HG02840 (cell line): ENCODE results near the gene TCF12.

Experiments
- ATAC-seq: cut with Tn5 transposase; IDR thresholded peaks from one replicate; pipeline ENCODE4 v1.9.1; 2021; ENCODE audit warnings: mild to moderate bottlenecking, moderate library complexity, moderate number of reproducible peaks; ENCODE audit not compliant: unreplicated experiment, low FRiP score

Gene TCF12

DNA sequence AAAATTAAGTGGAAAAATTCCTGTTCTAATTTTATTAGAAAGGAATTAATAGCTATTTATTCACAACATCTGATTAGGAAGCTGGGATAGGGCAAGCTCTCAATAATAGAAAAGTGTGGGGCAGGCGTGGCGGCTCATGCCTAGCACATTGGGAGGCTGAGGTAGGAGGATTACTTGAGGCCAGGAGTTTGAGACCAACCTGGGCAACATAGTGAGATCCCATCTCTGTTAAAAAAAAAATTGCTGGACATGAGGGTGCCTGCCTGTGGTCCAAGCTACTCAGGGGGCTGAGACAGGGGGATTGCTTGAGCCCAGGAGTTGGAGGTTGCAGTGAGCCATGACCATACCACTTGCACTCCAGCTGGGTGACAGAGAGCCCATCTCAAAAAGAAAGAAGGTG is 119.6 kb downstream of the TCF12 start:
- ATAC-seq, result no peak

DNA sequence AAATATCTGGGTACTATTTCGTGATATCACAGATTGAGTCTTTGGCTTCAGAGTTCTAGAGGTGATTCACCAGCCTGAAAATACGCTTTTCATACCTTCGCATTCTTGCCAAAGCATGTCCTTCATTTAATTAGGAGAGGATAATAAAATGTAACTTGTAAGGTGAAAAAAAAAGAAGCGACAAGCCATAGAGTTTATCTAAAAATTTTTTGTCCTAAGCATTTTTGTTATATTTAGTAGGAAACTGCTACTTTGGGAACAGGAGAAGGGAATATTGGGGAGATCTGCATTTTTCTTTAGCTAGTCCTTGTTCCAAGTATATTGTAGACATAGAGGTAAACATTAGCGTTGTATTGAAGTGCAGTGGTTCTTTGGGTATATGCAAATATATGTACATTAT is 120.1 kb downstream of the TCF12 start:
- ATAC-seq, result no peak

DNA sequence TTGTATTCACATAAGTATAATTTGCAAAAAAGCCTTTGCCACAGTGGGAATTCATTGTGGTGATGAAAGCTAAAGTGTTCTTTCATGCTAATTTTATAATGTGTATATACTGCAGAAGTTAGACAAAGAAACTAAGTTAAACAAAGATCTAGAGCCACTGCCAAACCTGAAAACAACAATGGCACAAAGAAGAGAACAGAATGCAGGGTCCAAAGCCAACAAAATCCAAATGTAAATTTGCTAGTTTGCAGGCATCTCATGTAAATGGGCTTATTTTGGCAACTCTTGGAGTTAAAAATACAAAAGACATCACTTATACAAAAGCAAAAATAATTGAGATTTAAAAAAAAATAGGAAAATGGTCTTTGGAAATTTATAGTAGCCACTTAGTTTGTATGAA is 123.0 kb downstream of the TCF12 start:
- ATAC-seq, result no peak

DNA sequence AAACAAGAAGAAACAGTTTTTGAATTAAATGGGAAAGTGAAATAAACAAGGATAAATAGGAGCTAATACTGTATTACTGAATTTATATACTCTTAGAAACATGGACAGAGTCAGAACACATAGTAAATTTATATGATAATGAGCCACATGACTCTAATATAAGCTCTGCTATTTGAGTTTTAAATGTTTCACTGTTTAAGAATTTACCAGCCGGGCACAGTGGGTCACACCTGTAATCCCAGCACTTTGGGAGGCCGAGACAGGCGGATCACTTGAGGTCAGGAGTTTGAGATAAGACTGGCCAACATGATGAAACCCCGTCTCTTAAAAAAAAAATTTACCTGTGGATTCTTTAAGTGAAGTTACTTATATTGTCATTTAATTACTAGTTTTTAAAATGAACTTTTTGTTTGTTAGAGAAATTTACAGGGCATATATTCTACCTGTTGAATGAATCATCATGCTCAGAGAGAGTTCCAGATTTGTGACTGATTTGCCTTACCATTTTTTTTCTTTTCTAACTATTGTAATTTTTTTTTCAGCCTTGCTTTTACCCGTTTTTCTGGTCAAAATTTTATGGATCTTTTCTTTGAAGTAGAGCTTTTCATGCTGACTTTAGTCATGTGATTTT is 125.7 kb downstream of the TCF12 start:
- no peak for ATAC-seq

DNA sequence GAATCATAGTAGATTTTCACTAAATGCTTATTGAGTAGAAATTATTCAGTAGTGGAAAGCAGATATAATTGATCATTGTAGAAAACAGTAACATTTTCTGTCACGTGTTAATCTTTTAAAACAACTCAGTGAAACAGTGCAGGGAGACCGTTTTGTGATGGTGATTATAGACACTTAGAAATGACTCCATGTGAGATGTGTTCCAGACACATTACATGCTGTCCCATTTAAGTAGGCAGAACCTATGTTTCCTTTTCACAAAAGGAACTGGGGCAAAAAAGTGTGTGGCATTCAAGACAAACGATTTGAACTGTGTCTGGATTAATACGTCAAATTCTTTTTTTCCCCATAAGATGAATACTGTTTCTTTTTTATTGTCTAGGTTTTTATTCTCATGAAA is 126.5 kb downstream of the TCF12 start:
- no peak for ATAC-seq

DNA sequence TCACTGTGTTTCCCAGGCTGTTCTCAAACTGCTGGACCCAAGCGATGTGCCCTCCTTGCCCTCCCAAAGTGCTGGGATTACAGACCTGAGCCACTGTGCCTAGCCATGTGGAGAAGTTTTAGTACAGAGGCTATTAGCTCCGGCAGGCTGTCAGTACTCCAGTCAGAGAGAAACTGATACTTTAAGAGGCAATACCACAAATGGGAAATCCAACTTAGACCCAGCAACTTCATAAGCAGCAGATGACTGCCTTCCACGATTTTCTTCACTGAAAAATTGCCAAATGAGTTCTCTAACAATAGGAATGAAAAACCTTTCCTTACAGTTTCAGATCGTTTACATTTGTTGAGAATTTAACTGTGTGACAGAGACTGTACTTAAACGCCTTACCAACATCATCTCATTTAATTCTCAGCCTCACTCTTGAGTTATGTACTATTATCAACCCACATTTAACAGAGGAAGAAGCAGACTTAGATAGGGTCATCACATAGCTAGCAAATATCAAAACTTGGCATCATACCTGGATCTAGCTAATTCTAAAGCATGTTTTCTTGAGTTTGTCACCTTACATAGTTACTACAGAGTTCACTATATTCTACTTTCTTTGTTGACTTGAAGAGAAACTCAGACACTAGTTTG is 127.4 kb downstream of the TCF12 start:
- peak; percentile 71 for ATAC-seq

DNA sequence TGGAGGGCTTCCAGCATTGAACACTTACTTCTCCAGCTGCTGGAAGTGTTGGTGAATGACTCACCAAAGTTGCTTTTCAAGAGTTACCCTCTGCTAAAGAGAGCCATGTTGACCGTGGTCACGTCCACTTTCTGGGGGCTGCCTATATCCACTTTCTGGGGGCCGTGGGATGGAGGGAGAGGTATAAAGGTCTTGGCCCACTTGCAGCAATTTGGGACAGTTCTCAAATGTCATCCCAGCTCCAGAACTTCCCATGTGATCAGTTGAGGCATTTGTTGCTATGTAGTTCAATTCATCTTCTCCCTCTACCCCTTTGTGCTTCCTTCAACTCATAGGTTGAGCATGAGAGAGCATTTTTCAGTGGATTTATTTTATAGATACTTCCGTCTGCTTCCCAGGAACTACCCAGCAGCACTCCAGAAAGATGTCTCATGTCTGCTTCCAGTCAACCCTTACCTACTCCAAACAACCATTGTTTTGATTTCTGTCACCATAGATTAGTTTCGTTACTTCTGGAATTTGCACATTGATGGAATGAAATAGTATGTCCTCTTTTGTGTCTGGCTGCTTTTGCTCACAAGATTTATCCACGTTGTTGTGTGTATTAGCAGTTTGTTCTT is 130.6 kb downstream of the TCF12 start:
- no peak for ATAC-seq

DNA sequence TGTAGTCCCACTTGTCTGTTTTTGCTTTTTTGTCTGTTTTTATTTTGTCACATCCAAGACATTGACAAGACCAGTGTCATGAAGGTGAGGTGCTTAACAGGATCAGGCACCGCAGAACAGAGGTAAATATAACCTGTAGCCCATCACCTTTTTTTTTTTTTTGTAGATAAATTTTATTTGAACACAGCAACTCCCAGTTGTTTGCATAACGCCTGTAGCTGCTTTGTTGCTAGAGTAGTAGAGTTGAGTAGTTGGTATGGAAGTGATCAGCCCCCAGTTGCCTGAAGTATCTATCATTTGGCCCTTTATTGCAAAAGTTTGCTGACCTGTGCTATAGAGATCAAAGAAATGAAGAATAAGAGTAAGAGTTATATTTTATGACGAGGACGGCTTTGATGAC is 135.0 kb downstream of the TCF12 start:
- ATAC-seq, result no peak

DNA sequence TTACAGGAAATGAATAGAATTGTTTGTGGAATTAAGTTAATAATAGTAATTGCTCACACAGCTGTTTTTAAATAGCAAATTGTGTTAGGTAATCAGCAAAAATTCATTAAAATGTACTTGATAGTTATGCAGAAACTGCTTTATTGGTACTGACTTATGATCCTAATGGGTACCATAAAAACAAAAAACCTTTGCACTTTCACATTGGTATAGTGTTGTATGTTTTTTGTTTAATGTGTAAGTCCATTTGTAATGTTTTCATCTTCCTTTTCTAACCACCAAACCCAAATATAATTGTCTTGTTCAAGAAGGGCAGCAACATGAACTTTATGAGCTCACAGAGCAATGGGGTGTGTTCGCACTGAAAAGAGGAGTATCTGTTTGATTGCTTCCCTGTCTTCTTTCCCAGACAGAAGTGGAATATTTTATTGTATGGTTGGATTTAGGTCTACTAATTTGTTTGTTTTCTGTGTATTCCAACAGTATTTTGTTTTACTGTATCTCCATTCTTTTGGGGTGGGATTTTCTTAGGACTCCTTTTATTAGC is 135.8 kb downstream of the TCF12 start:
- no peak for ATAC-seq

DNA sequence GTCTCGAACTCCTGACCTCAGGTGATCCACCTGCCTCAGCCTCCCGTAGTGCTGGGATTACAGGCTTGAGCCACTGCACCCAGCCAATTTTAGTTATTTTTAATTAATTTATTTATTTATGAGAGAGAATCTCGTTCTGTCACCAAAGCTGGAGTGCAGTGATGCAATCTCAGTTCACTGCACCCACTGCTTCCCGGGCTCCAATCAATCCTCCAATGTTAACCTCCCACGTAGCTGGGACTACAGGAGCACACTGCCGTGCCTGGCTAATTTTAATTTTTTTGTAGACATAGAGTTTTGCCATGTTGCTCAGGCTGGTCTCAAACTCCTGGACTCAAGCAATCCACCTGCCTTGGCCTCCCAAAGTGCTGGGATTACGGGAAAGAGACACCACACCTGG is 137.9 kb downstream of the TCF12 start:
- ATAC-seq, result no peak

DNA sequence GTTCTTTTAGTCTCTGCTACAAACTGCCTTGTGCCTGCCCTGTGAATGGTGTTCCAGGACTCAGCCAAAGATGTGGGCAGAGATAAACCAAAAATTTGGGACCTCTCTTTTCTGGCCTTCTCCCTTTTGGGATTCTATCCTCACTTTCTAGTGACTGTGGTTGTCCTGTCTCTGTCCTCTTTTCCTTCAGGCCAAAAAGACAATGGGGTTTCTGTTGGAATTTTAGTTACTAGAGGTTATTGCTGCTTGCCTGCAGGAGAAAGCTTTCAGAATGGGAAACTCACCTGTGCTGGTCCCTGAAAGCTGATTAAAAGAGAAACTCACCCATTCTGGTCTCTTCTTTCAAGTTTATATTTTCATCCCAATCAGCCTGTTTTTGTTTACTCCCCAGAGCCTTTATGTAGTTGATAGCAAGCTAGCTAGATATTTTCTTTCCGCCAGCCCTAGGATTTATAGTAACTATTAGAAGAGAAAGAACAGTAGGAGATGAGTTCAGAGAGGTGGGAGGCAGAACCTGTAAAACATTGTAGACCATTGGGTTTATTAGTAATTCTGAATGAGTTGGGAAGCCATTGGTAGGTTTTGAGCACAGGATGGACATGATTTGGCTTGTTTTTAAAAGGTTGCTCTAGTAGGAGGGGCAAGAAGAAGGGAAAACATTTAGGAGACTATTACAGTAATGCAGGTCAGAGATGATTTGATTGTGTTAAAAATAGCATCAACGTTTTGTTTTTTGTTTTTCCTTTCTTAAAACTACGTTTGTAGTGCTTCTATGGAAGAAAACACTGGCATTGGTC is 138.9 kb downstream of the TCF12 start:
- no peak for ATAC-seq

DNA sequence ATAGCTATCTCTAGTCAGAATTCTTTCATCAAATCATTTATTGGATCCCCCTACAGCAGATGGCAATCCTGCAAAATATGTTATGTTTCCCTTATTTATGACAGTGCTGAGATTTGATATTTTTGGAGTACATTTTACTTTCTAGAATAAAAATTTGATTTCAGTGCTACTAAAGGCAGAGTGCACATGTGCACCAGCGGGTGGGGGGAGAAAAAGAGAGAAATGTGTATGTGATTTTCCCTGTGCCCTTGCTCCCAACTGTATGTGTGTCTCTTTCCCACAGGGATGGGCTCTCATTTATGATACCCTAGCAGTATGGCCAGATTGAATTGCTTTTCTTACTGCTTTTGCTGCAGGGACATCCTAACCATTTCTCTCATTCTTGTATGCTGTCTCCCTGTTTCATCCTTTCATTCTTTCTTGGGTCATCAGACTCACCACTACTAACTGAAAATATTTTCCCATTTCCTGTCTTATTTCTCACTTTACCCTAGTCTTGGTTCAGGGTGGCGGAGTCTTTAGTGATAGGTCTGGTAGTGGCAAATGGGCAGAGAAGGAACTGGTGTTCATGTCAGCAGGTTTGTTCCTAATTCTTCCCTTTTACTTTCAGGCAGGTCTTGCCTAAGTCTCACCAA is 140.7 kb downstream of the TCF12 start:
- ATAC-seq, result no peak

DNA sequence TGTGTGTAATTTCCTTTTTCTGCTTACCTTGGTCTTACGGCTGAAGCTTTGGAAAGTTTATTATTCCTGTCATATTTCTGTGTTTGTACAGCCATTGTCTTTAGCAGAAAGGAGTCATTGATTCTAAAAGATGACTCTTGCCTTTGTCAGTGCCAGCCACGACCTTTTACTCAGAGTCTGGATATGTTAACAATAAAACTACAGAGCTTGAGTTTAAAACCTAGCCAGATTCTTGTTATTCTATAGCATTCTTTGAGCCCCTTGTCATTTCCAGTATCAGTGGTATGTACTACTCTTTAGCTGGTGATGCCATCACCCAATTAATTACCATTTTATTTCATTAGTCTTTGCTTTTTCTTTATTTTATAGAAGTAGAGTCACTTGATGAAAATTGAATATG is 142.4 kb downstream of the TCF12 start:
- no peak for ATAC-seq

DNA sequence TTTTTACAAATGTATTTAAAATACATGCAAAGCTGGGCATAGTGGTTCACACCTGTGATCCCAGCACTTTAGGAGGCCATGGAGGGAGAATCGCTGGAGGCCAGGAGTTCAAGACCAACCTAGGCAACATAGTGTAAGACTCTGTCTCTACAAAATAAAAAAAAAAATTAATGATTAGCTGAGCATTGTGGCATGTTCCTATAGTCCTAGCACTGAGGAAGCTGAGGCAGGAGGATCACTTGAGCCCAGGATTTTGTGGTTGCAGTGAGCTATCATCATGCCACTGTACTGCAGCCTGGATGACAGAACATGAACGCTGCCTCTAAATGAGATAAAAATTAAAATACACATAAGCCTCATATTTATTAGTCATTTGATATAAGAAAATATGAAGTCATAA is 142.8 kb downstream of the TCF12 start:
- no peak for ATAC-seq

DNA sequence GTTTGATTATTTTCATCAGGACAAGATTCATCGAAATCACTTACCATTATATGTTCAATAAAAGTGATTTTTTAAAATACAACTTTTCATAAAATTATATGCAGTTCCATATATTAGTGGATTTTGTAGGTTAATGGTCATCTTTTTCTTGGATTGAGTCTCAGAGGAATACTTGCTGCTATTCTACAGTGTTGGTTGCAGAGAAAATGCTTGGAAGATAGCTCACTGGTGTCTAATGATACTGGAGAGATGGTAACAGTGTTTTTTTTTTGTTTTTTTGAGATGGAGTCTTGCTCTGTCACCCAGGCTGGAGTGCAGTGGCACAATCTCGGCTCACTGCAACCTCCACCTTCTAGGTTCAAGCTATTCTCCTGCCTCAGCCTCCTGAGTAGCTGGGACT is 143.3 kb downstream of the TCF12 start:
- no peak for ATAC-seq

DNA sequence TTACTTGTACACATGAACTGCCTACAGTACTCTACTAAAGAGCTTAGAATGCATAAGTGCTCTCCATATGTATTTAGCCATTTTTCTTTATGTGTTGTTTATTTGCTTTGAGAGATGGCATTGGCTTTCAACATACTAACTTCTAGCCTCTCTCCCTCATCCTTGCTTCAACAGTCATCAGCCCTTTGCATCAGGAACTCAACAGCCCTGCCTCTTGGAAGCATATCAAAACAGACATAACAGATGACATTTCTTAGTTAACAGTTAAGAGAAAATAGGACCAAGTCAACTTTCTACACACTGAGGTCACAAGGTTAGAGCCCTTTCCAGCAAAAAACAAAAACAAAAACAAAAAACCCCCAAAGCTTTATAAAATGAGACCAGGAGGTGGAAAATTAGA is 145.6 kb downstream of the TCF12 start:
- no peak for ATAC-seq

DNA sequence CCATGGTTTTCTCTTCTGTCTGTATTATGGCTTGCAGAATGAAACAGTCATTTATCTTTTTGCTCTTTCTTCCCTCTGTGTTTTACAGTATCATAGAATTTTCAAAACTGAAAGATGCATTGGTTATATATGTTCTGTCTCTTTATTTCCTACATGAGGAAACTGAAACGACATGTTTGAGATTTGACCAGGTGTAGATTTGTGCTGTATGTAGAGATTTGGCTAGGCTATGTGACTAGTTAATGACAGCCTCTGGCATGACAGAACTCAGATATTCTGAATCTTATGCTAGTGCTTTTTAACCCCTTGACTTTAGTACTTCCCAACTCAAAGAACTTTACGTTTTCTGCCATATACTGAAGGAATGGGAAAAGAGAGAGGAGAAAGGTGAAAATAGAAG is 151.0 kb downstream of the TCF12 start:
- ATAC-seq, result no peak

DNA sequence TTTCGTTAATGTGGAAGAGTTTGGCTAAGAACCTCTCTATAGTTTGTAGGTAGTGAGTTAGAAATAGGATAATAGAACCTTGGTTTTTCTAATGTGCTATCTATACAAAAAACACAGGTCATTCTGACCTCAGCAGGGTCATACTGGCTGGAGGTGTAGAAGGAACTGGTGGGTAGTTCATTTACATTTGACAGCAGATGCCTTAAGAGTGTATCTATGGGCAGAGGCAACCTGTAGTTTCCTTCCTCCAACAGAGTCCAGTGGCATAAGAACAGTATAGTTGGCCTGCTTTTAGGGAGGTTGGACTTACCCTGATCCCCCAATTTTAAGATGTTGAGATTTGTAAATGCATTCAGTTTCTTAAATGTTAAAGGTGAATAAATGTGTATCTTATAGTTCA is 152.2 kb downstream of the TCF12 start:
- no peak for ATAC-seq

DNA sequence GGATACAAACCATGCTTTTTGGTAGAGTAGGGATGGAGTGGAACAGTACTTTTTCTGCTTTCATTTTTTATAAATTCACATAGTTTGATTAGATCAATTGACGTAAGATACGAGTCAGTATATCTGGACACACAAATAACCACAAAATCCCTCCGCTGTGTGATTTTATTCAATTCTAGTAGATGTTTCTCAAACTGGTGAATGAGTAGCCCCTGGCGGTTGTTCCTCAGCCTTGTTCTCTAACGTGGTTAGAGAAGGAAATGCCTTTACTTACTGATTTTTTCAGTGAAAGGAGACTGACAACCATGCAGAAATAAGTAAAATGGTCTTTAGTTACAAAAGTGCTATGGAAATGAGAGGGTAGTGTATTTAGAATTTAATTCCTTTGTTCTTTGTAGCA is 161.0 kb downstream of the TCF12 start:
- ATAC-seq, result no peak

DNA sequence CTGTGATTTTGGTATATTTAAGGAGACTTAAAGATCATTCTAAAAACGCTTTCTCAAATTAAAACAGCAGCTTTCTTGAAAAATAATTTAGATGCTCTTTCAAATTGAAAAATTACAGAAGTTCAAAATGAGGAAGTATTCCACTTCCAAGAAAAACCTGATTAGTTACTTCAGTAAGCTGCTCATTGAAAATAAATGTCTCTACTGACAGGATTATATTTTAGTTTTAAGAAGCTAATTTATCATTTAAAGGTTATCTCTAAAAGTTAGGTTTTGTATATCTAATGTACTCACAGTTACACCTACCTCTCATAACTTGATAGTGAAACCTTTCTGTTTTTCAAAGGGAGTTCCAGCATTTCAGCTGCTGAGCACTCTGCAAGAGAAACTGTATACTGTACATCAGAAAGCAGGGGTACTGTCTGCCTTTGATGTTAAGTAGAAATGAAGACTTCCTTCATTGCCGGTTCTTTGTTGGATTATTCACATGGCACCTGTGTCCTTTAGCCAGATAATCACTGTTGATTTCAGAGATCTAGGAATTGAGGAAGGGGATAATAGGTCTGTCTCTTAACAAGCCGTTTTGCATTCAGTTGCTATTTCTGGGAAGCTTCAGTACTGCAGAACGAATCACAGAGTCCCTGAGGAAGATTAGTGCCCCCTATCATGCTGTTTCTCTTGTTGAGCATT is 161.6 kb downstream of the TCF12 start:
- no peak for ATAC-seq
